GOT3 (cell line): Measurements from ENCODE around the gene ITPK1.
"Not testable (repeated sequence)": the region's sequence is repeated elsewhere in the genome, so short reads cannot be mapped to it uniquely, and the experiment has no call there.

ENCODE experiments used
- DNase-seq: peaks from one replicate; lab custom pipeline; 2025; ENCODE audit warnings: mixed read lengths; lab: John Stamatoyannopoulos, UW

ITPK1 gene

DNA sequence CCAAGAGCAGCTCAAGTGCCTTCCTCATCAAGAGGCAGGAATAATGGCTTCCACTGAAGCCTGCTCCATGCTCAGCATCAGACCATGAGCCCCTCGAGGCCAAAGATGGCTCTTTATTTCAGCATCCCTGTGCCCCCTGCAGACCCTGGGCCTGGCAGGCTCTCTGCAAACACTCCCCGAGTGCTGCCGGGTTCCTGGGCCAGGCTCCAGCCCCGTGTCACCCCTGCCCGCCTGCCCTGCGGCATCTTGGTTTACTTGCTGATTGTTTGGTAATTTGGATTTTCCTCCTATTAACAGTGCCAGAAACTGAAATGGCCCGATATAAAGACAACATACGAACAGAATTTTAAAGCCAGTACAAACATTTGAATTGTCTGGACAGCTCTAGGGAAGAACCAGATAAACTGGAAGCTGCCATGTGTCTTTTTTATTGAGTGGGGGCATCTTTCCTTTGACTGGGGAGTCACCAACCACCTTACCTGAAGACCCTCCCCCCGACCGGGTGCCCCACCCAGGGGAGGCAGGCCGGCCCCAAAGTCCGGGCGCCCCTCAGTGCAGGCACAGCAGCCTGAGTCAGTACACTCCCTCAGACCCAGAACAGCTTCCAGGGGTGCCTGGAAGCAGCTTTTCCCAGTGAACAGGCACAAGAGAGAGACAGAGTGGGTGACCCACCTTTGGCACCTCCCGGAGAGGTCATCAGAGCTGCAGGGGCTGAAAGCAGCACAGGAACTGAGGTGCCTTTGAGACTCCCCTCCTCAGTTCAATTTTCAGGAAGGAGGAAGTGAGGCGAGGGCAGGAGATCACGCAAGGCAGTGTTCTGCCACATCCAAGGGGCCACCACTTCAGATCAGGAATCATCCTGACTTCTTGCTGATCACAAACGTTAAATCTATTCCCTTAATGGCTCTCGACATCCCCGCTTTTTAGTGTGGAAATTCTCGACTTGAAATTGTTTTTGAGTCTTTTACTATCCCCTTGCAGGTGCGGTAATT lies 30.6 kb downstream of the ITPK1 start:
- no peak for DNase-seq

DNA sequence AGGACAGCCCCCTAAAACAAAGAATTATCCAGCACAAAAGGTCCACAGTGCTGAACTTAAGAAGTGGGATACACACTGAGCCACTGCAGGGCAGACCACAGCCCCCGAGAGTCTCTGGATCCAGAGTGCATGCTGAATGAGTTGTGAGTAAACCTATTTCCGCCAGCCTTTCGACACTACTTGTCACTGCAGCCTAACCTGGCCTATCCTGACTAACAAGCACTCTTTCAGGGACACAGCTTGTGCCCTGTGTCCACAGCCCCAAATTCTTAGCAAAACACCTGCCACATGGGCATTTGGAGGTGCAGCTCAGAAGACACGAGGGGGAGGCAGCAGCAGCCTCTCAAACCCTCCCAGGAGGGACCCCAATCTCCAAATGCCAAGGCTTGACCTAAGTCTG lies 31.3 kb downstream of the ITPK1 start:
- DNase-seq: no peak

GRCh38 chr14:93083917-93084316 lies 31.8 kb downstream of the ITPK1 start:
- DNase-seq: no peak

DNA sequence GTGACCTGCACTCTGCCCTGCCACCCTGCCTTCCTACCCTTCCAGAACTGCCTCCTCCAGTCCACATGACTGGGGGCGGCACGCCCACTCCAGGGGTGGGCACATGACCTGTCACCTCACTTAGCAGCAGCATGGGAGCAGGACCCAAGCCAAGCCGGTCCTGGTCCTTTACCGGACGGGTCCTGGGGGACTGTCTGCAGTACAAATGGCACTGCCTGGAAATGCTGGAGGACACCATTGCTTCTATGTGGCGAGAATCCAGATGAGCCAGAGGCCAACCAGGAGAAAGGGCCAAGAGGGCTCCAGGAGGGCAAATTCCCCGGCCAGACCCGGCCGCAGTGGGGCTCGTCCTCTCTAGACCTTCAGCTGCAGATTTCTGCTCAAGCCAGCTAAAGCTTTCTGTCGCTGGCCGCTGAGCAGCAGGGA lies 33.1 kb downstream of the ITPK1 start:
- DNase-seq: no peak

GRCh38 chr14:93081876-93082570 lies 33.7 kb downstream of the ITPK1 start:
- no peak for DNase-seq

DNA sequence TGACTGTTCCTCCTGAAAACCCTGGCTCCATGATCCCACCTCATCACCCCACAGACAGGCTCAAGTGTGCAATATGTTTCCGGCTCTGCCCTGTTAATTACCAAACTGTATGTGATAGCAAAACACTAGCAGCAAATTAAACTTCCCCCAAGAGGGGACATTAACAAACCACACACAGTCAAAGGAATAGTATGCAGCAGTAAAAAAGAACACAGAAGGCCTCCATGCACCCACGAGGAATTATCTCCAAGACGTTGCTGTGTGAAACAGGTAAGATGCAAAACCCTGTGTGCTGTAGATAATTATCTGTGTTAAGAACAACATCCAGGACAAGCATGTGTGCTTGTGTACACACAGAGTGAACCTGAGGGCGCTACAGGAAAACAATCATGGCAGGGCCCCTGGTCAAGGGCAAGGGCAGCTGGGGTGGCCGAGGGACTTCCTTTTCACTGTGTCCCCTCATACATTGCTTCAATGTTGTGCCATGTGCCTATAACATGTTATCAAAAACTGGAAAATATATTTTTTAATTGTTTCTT lies 35.8 kb downstream of the ITPK1 start:
- DNase-seq: no peak

- no peak for DNase-seq
These were observed 36.4 kb downstream of the ITPK1 start for GRCh38 chr14:93079321-93079720.

- no peak for DNase-seq
These were observed 36.9 kb downstream of the ITPK1 start for GRCh38 chr14:93078870-93079269.

DNA sequence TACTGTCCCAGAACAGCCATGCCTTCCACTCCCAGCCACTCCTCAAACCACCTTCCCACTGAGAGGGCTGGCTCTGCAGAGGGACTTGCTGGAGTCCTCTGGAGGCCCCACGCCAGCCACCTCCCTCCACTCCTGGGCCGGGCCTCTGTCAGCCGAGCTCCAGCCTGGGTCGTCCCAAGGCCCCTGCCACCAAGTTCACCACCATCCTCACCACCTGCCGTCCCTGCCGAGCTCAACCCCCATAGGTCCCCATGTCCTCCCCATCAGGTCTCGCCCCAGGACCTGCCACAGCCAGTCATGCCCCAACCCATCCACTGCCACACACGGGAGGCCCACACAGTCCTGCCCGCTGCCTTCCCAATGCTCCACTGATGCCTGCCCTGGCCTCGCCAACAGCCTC lies 39.0 kb downstream of the ITPK1 start:
- no peak for DNase-seq

DNA sequence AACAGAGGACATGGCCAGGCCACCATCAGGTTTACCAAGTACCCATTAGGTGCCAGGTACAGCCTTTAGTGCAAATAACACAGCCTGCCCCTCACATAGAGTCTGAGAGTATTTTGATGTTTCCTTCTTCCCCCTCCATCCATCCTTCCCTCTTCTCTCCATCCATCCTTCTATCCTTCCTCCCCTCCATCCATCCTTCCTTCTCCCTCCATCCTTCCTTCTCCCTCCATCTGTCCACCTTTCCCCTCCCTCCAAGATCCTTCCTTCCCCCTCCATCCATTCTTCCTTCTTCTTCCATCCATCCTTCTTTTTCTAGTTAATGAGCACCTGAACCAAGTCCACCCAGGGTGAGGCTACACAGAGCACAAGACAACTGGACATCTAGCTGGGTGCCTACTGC lies 39.8 kb downstream of the ITPK1 start:
- no peak for DNase-seq

GRCh38 chr14:93073910-93074769 lies 41.6 kb downstream of the ITPK1 start:
- no peak for DNase-seq

- no peak for DNase-seq
These were observed 42.4 kb downstream of the ITPK1 start for GRCh38 chr14:93073358-93073707.

DNA sequence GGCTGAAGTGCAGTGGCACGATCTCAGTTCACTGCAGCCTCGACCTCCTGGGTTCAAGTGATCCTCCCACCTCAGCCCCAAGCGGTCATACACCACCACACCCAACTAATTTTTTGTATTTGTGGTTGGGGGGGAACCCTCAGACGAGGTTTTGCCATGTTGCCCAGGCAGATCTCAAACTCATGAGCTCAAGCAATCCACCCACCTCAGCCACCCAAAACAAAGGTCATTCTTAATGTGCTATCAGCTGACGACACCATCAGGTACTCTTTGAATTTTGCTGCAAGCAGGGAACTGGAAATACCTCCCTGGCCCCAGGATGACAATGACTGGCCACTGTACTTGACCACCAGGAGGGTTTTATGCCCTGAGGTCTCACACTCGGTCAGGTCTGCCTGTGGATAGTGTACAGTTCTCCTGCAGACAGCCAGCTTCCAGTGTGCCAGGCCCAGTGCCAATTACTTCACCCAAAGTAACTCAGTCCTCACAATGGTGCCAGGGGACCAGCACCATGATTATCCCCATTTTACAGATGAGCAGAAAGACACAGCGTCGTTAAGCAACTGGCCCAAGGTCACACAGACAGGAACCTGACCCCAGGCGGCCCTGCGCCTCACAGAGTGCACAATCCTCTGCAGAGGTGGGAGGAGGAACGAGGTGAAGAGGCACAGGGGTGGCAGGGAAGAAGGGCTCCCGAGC lies 42.9 kb downstream of the ITPK1 start:
- no peak for DNase-seq

DNA sequence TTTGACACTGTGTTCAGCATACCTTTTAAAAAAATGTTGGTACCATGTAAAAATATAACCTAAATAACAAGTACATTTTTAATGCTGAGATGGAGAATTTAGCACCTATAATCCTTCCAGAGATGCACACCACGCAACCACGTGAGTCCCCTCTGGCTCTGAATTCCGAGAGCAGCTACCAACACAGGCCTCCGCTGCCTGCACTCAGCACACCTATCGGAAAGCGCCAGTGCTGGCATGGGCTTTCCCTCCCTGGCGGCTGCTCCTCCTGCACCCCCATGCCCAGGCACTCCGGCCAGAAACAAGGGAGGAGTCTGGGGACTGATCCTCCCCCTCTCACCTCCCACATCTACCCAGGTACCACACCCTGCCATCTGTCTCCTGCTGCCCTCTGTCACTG lies 47.0 kb downstream of the ITPK1 start:
- no peak for DNase-seq

DNA sequence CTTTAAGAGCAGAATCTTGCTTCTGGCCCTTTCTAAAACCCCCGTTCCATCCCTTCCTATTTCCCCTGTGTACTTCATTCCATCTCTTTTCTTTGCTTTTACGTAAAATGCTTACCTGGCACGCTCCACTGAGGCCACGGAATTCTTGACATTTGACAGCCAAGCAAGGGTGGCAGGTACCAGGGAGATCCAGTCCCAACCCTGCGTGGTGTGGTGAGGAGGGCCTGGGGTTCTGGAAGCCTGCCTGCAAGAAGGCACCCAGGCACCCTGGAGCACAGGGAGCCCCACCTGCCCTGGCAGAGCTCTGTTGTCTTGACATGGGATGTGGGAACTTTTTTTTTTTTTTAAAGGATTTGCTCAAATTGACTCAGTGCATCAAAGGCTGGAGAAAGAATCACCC lies 48.6 kb downstream of the ITPK1 start:
- DNase-seq: no peak

DNA sequence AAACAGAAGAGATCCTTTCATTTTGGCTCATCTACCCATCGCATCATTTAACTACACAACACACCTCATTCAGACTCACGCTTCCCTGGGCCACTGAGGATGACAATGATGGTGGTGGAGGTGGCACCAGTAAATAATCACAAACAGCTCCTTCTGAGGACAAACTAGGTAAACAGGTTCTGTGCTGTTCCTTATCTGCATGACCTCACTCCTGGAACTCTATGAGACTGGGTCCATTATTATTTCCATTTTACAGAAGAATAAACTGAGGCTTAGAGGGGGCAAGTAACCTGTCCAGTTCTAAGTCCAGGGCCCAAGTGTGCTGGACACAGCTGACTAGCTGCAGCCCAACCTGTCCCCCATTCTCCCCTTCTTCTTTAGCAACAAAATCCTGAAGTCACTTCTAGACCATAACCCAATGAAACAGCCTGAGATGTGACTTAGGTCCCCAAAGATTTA lies 50.4 kb downstream of the ITPK1 start:
- DNase-seq: no peak

DNA sequence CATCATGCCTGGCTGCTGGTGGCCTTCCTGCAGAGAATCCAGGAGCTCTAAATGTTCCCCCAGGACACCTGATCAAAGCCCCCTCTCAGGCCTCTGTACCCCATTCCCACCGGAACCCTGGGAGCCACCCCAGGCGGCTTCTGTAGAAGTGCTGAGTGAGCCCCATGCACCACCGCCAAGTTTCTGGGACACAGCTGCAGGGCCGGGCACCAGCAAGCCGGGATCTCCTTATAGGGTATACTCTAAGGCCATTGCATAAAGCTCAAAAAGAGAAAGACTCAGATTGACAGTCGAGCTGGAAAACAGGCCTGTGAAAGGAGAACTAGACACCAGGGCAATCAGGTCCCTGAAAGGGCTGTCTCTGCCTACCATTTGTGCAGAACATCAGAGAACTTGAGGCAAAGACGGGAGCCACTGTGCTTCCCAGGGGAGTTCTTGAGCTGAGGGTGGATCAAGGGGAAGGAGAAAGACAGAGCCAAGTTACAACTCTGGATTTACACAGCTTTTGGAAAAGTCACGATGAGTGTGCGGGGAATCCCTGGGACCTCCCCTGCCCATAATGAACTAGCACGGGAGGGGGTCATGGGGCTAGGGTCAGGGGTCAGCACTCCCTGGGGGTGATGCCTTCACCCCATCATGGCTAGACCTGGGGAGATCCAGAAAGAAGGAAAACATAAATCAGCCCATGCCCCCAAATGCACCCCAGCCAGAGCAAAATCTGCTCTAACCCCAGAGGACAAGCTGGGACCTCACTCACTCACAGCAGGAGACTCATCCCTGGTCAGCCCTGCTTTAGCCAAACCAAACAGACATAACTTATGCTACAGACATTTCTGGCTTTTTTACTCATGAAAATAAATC lies 51.1 kb downstream of the ITPK1 start:
- no peak for DNase-seq

GRCh38 chr14:93063393-93063792 lies 52.3 kb downstream of the ITPK1 start:
- no peak for DNase-seq

DNA sequence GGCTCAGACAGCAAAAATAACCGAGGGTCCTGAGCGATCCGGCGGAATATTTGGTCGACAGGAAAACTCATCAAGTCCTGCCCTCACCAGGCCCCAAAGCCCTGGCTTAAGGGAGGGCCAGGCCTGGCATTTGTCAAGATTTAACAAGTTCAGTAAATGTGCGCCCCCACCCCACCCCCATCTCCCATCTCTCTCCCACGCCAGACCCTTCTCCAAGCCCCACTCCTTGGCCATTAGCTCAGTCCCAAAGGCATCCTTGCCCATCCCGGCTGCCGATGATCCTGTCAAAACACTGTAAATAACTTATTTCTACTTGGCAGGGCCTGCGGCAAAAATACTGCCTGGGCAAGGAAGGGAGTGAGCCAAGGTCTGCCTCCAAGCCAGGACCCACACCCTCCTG lies 52.8 kb downstream of the ITPK1 start:
- DNase-seq: no peak

- not testable (repeated sequence) for DNase-seq
These were observed 53.7 kb downstream of the ITPK1 start for GRCh38 chr14:93062013-93062412.
